Testis (tissue), 3 donors: ENCODE results near the gene TNS2. TPM values are rescaled to one million over a fixed set of nuclear protein-coding genes. Genes with fewer than 3 reads are reported as not detected.
A peak's percentile ranks its signal among the peaks of the same experiment; 100 is the strongest.

Source experiments
- DNase-seq: peaks from one replicate; pipeline ENCODE4 v3.0.0-alpha.2; 2019
- H3K27ac ChIP-seq, 2 donors: fragments of 200-600 bp; sonication (generic); one replicate each; pipeline ENCODE4 v1.5.1; 2019
- H3K27me3 ChIP-seq: fragments of 200-600 bp; sonication (generic); one replicate; pipeline ENCODE4 v1.5.1; 2019
- H3K36me3 ChIP-seq: fragments of 200-600 bp; sonication (generic); one replicate; pipeline ENCODE4 v1.5.1; 2017; ENCODE audit warnings: low read depth; ENCODE audit errors: missing control alignments
- H3K4me1 ChIP-seq: fragments of 200-600 bp; sonication (generic); one replicate; pipeline ENCODE4 v1.5.1; 2019
- H3K4me3 ChIP-seq, 2 donors: fragments of 200-600 bp; sonication (generic); one replicate each; pipeline ENCODE4 v1.5.1; 2017 to 2019
- H3K9me3 ChIP-seq: fragments of 200-600 bp; sonication (generic); one replicate; pipeline ENCODE4 v1.5.1; 2017
- POLR2A ChIP-seq: fragments of 450-650 bp; IDR thresholded peaks from one replicate; pipeline ENCODE4 v1.6.1; 2017; ENCODE audit warnings: antibody characterized with exemption, mild to moderate bottlenecking, moderate library complexity
- WGBS, 2 donors: methylation state at CpG; one replicate each; pipeline ENCODE4 v1.1.5; 2018; 5-methylcytosine and 5-hydroxymethylcytosine counted together
- intact Hi-C: fragments of 100-400 bp; cut with DNase I; formaldehyde crosslinking; loops from one replicate; pipeline ENCODE4 v1.15.1; 2023; ENCODE audit warnings: low total_unique reads
- polyA plus RNA-seq: library from polyadenylated mRNA; stranded (reverse); fragments of 350-450 nt; fragmentation: Illumina TruSeq; extraction: RNeasy Lipid Tissue Mini Kit (QIAGEN cat#74804); gene quantifications from one replicate; pipeline ENCODE4 v1.2.3, GENCODE V29; 2014; ENCODE audit warnings: low read depth, low replicate concordance; ENCODE audit not compliant: insufficient read depth
- total RNA-seq, 2 donors: library from RNA; depleted of rRNA; stranded (reverse); fragments of >200 nt; gene quantifications; one replicate each; pipeline ENCODE4 v1.2.3, GENCODE V29; 2016
- TF ChIP-seq, protein P1 (sequence below), 3 experiments: fragments of 450-650 bp in 2 of 3; fragments of 200-600 bp in 1 of 3; sonication (generic) in 1 of 3; IDR thresholded peaks; one replicate each; pipeline ENCODE4 v1.5.1; 2016 to 2019; ENCODE audit warnings: antibody characterized with exemption in 3 of 3, mild to moderate bottlenecking in 2 of 3, moderate library complexity in 1 of 3

Gene TNS2
- total and polyA plus RNA-seq, 3 donors from 2014 or later: 47.0 to 138 (median 108) TPM

DNA sequence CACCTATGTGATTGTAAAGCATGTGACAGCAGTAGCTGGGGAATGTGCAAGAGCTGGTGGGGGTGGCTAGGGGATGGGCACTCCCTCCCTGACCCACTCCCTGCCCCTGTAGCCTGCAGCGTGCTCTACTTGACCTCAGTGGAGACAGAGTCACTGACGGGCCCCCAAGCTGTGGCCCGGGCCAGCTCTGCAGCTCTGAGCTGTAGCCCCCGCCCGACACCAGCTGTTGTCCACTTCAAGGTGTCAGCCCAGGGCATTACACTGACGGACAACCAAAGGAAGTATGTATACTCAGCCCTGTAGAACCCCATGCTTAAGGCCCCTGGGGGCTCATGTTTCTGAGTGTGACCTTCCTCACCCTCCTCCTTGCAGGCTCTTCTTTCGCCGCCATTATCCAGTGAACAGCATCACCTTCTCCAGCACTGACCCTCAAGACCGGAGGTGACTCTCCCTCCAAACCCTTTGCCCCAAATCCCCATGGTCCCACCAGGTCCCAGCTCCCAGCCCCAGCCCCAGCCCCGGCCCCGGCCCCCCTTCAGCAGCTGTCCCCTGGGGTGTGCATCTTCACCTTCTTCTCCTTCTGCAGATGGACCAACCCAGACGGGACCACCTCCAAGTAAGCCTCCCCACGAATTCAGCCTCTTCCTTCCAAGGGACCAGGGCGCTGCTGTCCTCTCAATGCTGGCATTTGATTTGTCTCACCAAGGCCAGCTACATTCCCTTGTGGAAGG is 13.3 kb downstream of the TNS2 start:
- no peak for TF ChIP-seq POLR2A
- TF ChIP-seq, protein P1, sequence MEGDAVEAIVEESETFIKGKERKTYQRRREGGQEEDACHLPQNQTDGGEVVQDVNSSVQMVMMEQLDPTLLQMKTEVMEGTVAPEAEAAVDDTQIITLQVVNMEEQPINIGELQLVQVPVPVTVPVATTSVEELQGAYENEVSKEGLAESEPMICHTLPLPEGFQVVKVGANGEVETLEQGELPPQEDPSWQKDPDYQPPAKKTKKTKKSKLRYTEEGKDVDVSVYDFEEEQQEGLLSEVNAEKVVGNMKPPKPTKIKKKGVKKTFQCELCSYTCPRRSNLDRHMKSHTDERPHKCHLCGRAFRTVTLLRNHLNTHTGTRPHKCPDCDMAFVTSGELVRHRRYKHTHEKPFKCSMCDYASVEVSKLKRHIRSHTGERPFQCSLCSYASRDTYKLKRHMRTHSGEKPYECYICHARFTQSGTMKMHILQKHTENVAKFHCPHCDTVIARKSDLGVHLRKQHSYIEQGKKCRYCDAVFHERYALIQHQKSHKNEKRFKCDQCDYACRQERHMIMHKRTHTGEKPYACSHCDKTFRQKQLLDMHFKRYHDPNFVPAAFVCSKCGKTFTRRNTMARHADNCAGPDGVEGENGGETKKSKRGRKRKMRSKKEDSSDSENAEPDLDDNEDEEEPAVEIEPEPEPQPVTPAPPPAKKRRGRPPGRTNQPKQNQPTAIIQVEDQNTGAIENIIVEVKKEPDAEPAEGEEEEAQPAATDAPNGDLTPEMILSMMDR (IDR thresholded peaks at IDR 0.05): no peak
- peak; percentile 12 for DNase-seq
- no peaks in the 10 kb centered on the region for H3K36me3 ChIP-seq
- WGBS, 2 donors: 66 to 75% methylated on average over 14 of the region's 14 CpGs
- no peaks in the 10 kb centered on the region for H3K27me3 ChIP-seq
- peaks cover 72% of the 10 kb centered on the region for H3K4me1 ChIP-seq
- H3K27ac ChIP-seq: peak overlapping the region; percentile 4 to 86
- intact Hi-C loops: no loop called here
- no peak overlapping the region for H3K4me3 ChIP-seq
- H3K9me3 ChIP-seq: no peaks in the 10 kb centered on the region

DNA sequence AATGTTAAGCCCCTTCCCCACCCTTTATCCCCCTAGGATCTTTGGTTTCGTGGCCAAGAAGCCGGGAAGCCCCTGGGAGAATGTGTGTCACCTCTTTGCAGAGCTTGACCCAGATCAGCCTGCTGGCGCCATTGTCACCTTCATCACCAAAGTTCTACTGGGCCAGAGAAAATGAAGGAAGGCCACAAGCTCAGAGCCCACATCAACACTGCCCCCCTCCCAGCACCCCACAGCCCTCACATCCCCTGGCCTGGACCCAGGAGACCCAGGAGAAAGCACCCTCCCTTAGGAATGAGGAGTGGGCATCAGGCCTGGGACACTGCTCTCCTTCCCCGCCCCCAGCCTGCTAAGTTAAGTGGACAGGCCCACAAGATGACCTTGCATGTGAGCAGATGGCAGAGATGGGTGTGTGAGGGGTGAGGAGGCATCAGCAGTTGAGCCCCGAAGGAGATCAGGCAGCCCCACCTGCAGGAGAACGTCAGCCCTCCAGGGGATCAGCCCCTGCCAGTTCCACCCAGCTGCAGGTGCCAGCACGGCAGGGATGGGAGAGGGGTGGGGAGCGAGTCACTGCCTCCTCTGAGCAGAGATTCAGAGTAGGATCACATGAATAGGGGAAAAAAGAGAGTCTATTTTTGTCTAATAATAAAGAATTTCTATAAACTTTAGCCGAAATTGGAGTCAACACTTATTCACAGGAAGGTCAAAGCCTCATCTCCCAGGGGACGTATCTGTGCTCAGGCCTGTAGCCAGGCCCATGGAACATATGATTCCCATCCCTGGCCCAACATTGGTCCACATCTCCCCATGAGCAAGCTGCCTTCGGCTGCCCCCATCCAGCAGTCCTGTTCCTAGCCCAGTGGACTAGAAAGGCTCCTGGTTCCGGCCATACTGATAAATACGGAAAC is 14.1 kb downstream of the TNS2 start:
- peaks cover 80% of the 10 kb centered on the region for H3K4me1 ChIP-seq
- H3K27ac ChIP-seq: peak overlapping the region; percentile 4 to 86
- peak; percentile 79 for DNase-seq
- no peaks in the 10 kb centered on the region for H3K36me3 ChIP-seq
- H3K9me3 ChIP-seq: no peaks in the 10 kb centered on the region
- no peak overlapping the region for H3K4me3 ChIP-seq
- intact Hi-C loops: no loop called here
- no peaks in the 10 kb centered on the region for H3K27me3 ChIP-seq
- WGBS, 2 donors: 46 to 65% methylated on average over 13 of the region's 13 CpGs
- TF ChIP-seq POLR2A: no peak
- TF ChIP-seq, protein P1 (IDR thresholded peaks at IDR 0.05): peak in 1 of 3 experiments; percentile 5

DNA sequence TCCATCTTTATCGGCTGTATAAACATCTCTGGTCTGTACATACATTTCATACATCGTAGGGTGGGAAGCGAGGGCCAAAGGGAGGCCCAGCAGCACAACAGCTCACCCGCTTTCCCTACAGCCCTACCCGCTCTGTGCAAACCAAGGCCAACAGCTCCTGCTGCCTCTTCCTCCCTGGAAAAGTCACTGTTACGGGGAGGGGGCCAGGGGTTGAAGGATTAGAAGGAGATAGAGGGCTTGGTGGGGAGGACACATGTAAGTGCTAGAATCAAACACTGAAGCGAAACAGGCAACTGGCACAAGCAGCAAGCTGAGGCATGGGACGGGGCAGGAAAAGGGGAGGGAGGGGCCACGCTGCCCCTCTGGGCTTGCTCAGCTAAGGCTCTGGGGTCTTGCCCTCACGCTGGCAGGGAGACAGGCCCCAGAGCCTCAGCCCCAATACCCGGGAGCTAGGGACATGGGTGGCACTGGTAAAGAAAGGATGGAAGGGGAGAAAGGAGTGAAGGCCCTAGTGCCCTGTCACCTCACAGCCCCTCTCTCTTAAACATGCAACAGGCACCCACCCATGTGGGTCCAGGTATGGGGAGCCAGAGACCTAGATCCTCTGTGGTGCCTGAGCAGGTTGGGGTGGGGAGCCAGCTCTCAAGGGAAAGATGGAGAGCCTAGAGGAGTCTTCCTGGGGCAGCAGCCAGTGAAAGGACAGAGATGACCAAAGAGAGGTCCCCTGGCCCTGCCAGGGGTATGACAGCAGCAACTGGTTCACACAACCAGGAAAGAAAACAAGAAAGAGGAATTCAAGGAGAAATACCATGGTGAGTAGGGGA is 15.0 kb downstream of the TNS2 start:
- WGBS, 2 donors: 68 to 73% methylated on average over 11 of the region's 11 CpGs
- Histone ChIP-seq H3K4me3 (no peak overlapping the region), H3K9me3 (no peaks in the 10 kb centered on the region), H3K27me3 (no peaks in the 10 kb centered on the region), H3K27ac (peak overlapping the region; percentile 4 to 86), H3K4me1 (peaks cover 85% of the 10 kb centered on the region), H3K36me3 (no peaks in the 10 kb centered on the region)
- no peak for TF ChIP-seq POLR2A
- TF ChIP-seq, protein P1 (IDR thresholded peaks at IDR 0.05): no peak
- intact Hi-C loops: no loop called here
- peak; percentile 11 for DNase-seq

DNA sequence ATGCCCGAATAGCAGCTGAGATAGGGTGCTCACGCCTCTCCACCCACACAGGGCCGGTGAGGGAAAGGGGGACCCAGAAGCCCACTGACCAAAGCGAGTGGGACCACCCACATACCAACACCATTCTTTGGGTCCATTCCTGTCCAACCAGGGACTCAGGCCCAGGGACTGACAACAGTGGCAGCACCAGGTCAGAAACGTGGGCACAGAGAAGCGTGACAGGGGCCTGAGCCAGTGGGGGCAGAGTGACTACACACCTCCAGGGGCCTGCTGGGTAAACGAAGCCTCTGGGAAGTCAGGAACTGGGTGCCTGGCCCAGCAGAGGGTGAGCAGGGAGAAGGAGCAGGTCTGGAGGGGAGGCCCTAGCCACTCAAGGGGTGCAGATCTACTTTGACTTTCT is 15.6 kb downstream of the TNS2 start:
- Histone ChIP-seq H3K27ac (peak overlapping the region; percentile 4 to 86), H3K36me3 (no peaks in the 10 kb centered on the region), H3K27me3 (no peaks in the 10 kb centered on the region), H3K4me1 (peaks cover 88% of the 10 kb centered on the region), H3K9me3 (no peaks in the 10 kb centered on the region), H3K4me3 (no peak overlapping the region)
- intact Hi-C loops: no loop called here
- DNase-seq: peak; percentile 12
- TF ChIP-seq, protein P1 (IDR thresholded peaks at IDR 0.05): no peak
- 67 to 69% methylated on average over 7 of the region's 7 CpGs for WGBS, 2 donors
